ENCODE results near the gene ANKRD24. TPM values are rescaled to one million over a fixed set of nuclear protein-coding genes. Genes with fewer than 3 reads are reported as not detected.
"Not testable (repeated sequence)": the region's sequence is repeated elsewhere in the genome, so short reads cannot be mapped to it uniquely, and the experiment has no call there.

Gene ANKRD24
- total RNA-seq, 1 experiment from 2014 or later = 10.9 TPM

GRCh38 chr19:4187313-4188122 is 5.0 kb downstream of the ANKRD24 start:
- H3K4me3 ChIP-seq (ENCODE audit: low read depth, low read length, poor library complexity, severe bottlenecking) = no peak overlapping the region
- CTCF ChIA-PET = interaction anchor here (1.0 kb wide), 1 partner anchor 14 kb away, joined by 7 read pairs; no protein-coding TSS in a partner anchor
- H3K36me3 ChIP-seq (ENCODE audit: insufficient read depth, low read length, poor library complexity, severe bottlenecking) = no peaks in the 10 kb centered on the region
- no TSS peak for BruUV-seq (replicated peaks)
- H3K9me3 ChIP-seq (ENCODE audit: low read depth, low read length, poor library complexity, severe bottlenecking) = no peaks in the 10 kb centered on the region
- POLR2A ChIA-PET (ENCODE audit: low non-redundant PET) = no interaction called here
- no peaks in the 10 kb centered on the region for H3K27me3 ChIP-seq (replicated peaks; ENCODE audit: insufficient read depth, low read depth, low read length, poor library complexity)
- no peak for DNase-seq (ENCODE audit: low spot score)
- H3K27ac ChIP-seq (ENCODE audit: low read depth, low read length, poor library complexity, severe bottlenecking) = no peak overlapping the region
- TF ChIP-seq EZH2 (IDR thresholded peaks at IDR 0.05; ENCODE audit: borderline replicate concordance, low read depth, low read length, poor library complexity, severe bottlenecking) = no peak
- no peak for TF ChIP-seq CTCF (conservative IDR thresholded peaks at IDR 0.05; ENCODE audit: low read depth, low read length)
- intact Hi-C loops (cut with micrococcal nuclease; ENCODE audit: unreplicated experiment) = no loop called here
- H3K4me1 ChIP-seq (ENCODE audit: insufficient read depth, low read length, poor library complexity, severe bottlenecking) = peaks cover 8% of the 10 kb centered on the region

GRCh38 chr19:4189641-4190040 is 7.2 kb downstream of the ANKRD24 start:
- POLR2A ChIA-PET (ENCODE audit: low non-redundant PET) = no interaction called here
- Histone ChIP-seq H3K4me3 (ENCODE audit: low read depth, low read length, poor library complexity, severe bottlenecking) (no peak overlapping the region), H3K36me3 (ENCODE audit: insufficient read depth, low read length, poor library complexity, severe bottlenecking) (no peaks in the 10 kb centered on the region), H3K9me3 (ENCODE audit: low read depth, low read length, poor library complexity, severe bottlenecking) (no peaks in the 10 kb centered on the region), H3K4me1 (ENCODE audit: insufficient read depth, low read length, poor library complexity, severe bottlenecking) (no peaks in the 10 kb centered on the region), H3K27me3 (replicated peaks; ENCODE audit: insufficient read depth, low read depth, low read length, poor library complexity) (no peaks in the 10 kb centered on the region), H3K27ac (ENCODE audit: low read depth, low read length, poor library complexity, severe bottlenecking) (no peak overlapping the region)
- CTCF ChIA-PET = no interaction called here
- no TSS peak for BruUV-seq (replicated peaks)
- intact Hi-C loops (cut with micrococcal nuclease; ENCODE audit: unreplicated experiment) = no loop called here
- no peak for DNase-seq (ENCODE audit: low spot score)
- no peak for TF ChIP-seq EZH2 (IDR thresholded peaks at IDR 0.05; ENCODE audit: borderline replicate concordance, low read depth, low read length, poor library complexity, severe bottlenecking)
- no peak for TF ChIP-seq CTCF (conservative IDR thresholded peaks at IDR 0.05; ENCODE audit: low read depth, low read length)

GRCh38 chr19:4192537-4192936 is 10.0 kb downstream of the ANKRD24 start:
- BruUV-seq (replicated peaks); H3K4me3 ChIP-seq (ENCODE audit: low read depth, low read length, poor library complexity, severe bottlenecking); DNase-seq (ENCODE audit: low spot score); POLR2A ChIA-PET (ENCODE audit: low non-redundant PET); CTCF ChIA-PET; H3K4me1 ChIP-seq (ENCODE audit: insufficient read depth, low read length, poor library complexity, severe bottlenecking); H3K36me3 ChIP-seq (ENCODE audit: insufficient read depth, low read length, poor library complexity, severe bottlenecking); H3K9me3 ChIP-seq (ENCODE audit: low read depth, low read length, poor library complexity, severe bottlenecking); intact Hi-C loops (cut with micrococcal nuclease; ENCODE audit: unreplicated experiment); H3K27me3 ChIP-seq (replicated peaks; ENCODE audit: insufficient read depth, low read depth, low read length, poor library complexity); H3K27ac ChIP-seq (ENCODE audit: low read depth, low read length, poor library complexity, severe bottlenecking): not testable (repeated sequence)

- Histone ChIP-seq H3K36me3 (ENCODE audit: insufficient read depth, low read length, poor library complexity, severe bottlenecking) (no peaks in the 10 kb centered on the region), H3K27ac (ENCODE audit: low read depth, low read length, poor library complexity, severe bottlenecking) (peak overlapping the region; percentile 59), H3K4me3 (ENCODE audit: low read depth, low read length, poor library complexity, severe bottlenecking) (no peak overlapping the region), H3K4me1 (ENCODE audit: insufficient read depth, low read length, poor library complexity, severe bottlenecking) (no peaks in the 10 kb centered on the region), H3K27me3 (replicated peaks; ENCODE audit: insufficient read depth, low read depth, low read length, poor library complexity) (peaks cover 6% of the 10 kb centered on the region), H3K9me3 (ENCODE audit: low read depth, low read length, poor library complexity, severe bottlenecking) (no peaks in the 10 kb centered on the region)
- intact Hi-C loops (cut with micrococcal nuclease; ENCODE audit: unreplicated experiment) = no loop called here
- CTCF ChIA-PET = no interaction called here
- DNase-seq (ENCODE audit: low spot score) = no peak
- TF ChIP-seq CTCF (conservative IDR thresholded peaks at IDR 0.05; ENCODE audit: low read depth, low read length) = no peak
- TF ChIP-seq EZH2 (IDR thresholded peaks at IDR 0.05; ENCODE audit: borderline replicate concordance, low read depth, low read length, poor library complexity, severe bottlenecking) = no peak
- POLR2A ChIA-PET (ENCODE audit: low non-redundant PET) = no interaction called here
- TSS peak; percentile 10 for BruUV-seq (replicated peaks)
Measured at GRCh38 chr19:4194353-4194752, 11.9 kb downstream of the ANKRD24 start.

Measured in A673 (cell line).